Type B pancreatic cell (in vitro differentiated cells): Measurements from ENCODE around the gene SLC66A2. TPM values are rescaled to one million over a fixed set of nuclear protein-coding genes. Genes with fewer than 3 reads are reported as not detected.

ENCODE experiments used
- DNase-seq: peaks from one replicate; pipeline ENCODE4 v3.0.0; 2021; ENCODE audit warnings: mixed read lengths; ENCODE audit not compliant: unreplicated experiment; ENCODE audit errors: extremely low spot score
- H3K27ac Mint-ChIP-seq: 2 replicates; pipeline ENCODE4 v1.8.0; 2021; ENCODE audit warnings: mild to moderate bottlenecking, mixed read lengths
- H3K27me3 Mint-ChIP-seq: 2 replicates; pipeline ENCODE4 v1.8.0; 2021; ENCODE audit warnings: mixed read lengths
- H3K36me3 Mint-ChIP-seq: 2 replicates; pipeline ENCODE4 v1.8.0; 2021; ENCODE audit warnings: mixed read lengths
- H3K4me1 Mint-ChIP-seq: one replicate; pipeline ENCODE4 v1.8.0; 2021; ENCODE audit warnings: mixed read lengths; ENCODE audit not compliant: unreplicated experiment
- H3K4me3 Mint-ChIP-seq: 2 replicates; pipeline ENCODE4 v1.8.0; 2021; ENCODE audit warnings: mild to moderate bottlenecking, mixed read lengths
- H3K9me3 Mint-ChIP-seq: 2 replicates; pipeline ENCODE4 v1.8.0; 2021; ENCODE audit warnings: mixed read lengths
- total RNA-seq: library from RNA; stranded (reverse); gene quantifications from 2 replicates; pipeline ENCODE4 v1.2.1, GENCODE V29; 2021; ENCODE audit warnings: low replicate concordance
- TF ChIP-seq, protein P1 (sequence below): fragments of 200-600 bp; sonication (generic); conservative IDR thresholded peaks from 2 replicates; pipeline ENCODE4 v1.5.0; 2021; ENCODE audit warnings: antibody characterized with exemption, mild to moderate bottlenecking

Gene SLC66A2
- total RNA-seq, 1 donor from 2014 or later = 39.7 TPM

- Mint-ChIP-seq H3K27me3 (peaks cover 6% of the 10 kb centered on the region), H3K36me3 (no peaks in the 10 kb centered on the region), H3K9me3 (no peaks in the 10 kb centered on the region), H3K4me1 (peaks cover 16% of the 10 kb centered on the region), H3K4me3 (no peak overlapping the region), H3K27ac (no peak overlapping the region)
- no peak for DNase-seq
- TF ChIP-seq, protein P1, sequence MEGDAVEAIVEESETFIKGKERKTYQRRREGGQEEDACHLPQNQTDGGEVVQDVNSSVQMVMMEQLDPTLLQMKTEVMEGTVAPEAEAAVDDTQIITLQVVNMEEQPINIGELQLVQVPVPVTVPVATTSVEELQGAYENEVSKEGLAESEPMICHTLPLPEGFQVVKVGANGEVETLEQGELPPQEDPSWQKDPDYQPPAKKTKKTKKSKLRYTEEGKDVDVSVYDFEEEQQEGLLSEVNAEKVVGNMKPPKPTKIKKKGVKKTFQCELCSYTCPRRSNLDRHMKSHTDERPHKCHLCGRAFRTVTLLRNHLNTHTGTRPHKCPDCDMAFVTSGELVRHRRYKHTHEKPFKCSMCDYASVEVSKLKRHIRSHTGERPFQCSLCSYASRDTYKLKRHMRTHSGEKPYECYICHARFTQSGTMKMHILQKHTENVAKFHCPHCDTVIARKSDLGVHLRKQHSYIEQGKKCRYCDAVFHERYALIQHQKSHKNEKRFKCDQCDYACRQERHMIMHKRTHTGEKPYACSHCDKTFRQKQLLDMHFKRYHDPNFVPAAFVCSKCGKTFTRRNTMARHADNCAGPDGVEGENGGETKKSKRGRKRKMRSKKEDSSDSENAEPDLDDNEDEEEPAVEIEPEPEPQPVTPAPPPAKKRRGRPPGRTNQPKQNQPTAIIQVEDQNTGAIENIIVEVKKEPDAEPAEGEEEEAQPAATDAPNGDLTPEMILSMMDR = no peak
Measured at GRCh38 chr18:79852561-79853302, 98.7 kb downstream of the SLC66A2 start.

Other genes with a start within 250 kb of the SLC66A2 start
- 0.29 TPM in 1 of 2 replicates, not detected in the other for gene KCNG2, start 153.7 kb downstream of the SLC66A2 start, total RNA-seq
- 9.9 and 25.0 TPM in 2 replicates for gene HSBP1L1, start 13.0 kb upstream of the SLC66A2 start, total RNA-seq
- 103 and 126 TPM in 2 replicates for gene TXNL4A, start 36.9 kb upstream of the SLC66A2 start, total RNA-seq
- gene RBFA, start 82.8 kb upstream of the SLC66A2 start, total RNA-seq = 17.7 and 37.8 TPM in 2 replicates
- gene ADNP2, start 157.6 kb upstream of the SLC66A2 start, total RNA-seq = 26.4 and 28.4 TPM in 2 replicates